GM18858 (cell line): Measurements from ENCODE around the gene FRY.

Source experiments
- ATAC-seq: cut with Tn5 transposase; IDR thresholded peaks from one replicate; pipeline ENCODE4 v1.9.1; 2021; ENCODE audit not compliant: unreplicated experiment

FRY gene

DNA sequence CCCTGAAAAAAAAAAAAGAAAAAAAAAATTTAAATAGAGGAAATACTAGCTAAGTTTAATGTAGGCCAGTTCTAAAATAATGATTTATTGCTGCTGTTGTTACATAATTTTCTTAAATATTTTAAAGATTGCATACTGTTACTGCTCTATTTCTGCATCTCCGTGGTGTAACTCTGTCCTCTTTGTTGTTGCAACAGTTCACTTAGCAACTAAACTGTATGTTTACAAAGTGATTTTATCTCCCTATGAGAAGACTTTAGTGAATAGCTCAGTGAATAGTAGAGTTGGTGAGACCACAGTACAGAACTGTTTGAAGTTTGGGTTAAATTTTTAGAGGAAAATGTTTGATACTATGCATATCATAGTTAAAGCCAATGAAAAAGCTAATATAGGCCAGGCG is 303.1 kb downstream of the FRY start:
- ATAC-seq = no peak

DNA sequence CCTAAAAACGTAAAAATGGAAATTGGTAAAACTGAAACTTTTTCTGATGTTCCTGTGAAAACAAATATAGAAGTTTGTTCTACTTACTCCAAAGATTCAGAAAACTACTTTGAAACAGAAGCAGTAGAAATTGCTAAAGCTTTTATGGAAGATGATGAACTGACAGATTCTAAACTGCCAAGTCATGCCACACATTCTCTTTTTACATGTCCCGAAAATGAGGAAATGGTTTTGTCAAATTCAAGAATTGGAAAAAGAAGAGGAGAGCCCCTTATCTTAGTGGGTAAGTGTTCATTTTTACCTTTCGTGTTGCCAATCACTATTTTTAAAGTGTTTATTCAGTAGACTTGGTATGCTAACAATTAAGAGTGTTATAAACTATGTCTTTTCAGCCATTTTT is 309.3 kb downstream of the FRY start:
- ATAC-seq = no peak

DNA sequence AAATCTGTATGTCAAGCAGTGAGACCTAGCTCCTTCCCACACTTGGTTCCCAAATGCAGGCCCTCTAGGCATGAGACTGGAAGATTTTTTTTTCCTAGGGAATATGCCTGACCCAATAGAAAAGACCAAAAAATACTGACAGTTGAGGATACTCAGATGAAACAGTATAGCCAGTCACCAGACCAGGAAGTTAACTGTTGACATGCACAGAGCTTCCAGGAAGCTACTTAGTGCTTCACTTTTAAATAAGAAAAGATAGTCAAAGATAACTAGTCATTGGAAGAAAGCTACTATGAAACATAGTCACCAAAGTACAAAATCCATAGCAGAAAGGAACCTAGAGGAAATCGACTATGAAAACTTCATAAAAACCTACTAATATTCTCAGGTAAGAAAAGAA is 316.1 kb downstream of the FRY start:
- no peak for ATAC-seq
